ENCODE data around the gene LRRC53.

The LRRC53 gene

DNA sequence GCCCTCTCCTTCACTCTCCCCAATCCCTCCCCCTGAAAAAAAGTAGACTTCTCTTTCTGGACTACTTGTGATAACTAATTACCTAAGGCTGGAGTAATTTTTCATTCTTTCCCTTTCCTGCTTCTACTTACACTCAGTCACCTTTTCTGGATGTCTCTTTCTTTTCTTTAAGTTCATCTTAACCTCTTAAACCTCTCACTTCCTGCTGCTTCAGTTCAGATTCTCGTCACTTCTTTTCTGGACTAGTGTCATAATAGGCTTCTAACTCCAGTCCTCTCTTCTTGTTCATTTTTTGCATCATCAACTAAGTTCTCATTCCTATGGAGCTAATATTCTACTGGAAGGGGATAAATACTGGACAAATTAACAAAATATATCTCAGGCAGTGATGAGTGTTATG, 75.4 kb downstream of the LRRC53 start:
- DNase-seq (ENCODE audit: low read depth), result no peak
- no peak overlapping the region for H3K4me3 ChIP-seq (ENCODE audit: low read depth, low read length)
- no peak for TF ChIP-seq CTCF (IDR thresholded peaks at IDR 0.05; ENCODE audit: control insufficient read depth, extremely low read depth, insufficient read depth)

- H3K4me3 ChIP-seq (ENCODE audit: low read depth, low read length), result no peak overlapping the region
- no peak for TF ChIP-seq CTCF (IDR thresholded peaks at IDR 0.05; ENCODE audit: control insufficient read depth, extremely low read depth, insufficient read depth)
- DNase-seq (ENCODE audit: low read depth), result no peak
Observed at GRCh38 chr1:74436078-74436477, 76.3 kb downstream of the LRRC53 start.

DNA sequence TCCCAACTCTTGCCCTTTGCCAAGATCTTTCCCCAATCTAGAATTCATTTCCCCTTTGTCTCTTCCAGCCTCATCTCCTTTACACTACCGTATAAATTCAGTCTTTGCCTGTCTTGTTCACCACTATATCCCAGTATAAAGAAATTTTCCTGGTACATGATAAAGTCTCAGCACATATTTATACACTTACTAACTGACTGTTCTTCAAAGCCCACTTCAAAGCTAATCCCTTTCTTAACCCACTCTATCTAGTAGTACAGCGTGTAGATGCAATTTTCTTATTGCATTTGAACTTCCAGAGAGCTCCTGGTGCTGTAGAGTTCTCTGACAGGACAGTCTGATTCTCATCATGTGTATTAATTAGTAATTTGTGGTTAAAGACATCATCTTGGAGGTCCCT, 78.1 kb downstream of the LRRC53 start:
- no peak for DNase-seq (ENCODE audit: low read depth)
- TF ChIP-seq CTCF (IDR thresholded peaks at IDR 0.05; ENCODE audit: control insufficient read depth, extremely low read depth, insufficient read depth), result no peak
- no peak overlapping the region for H3K4me3 ChIP-seq (ENCODE audit: low read depth, low read length)

- H3K4me3 ChIP-seq (ENCODE audit: low read depth, low read length), result no peak overlapping the region
- peak; percentile 66 for DNase-seq (ENCODE audit: low read depth)
- TF ChIP-seq CTCF (IDR thresholded peaks at IDR 0.05; ENCODE audit: control insufficient read depth, extremely low read depth, insufficient read depth), result no peak
Observed at GRCh38 chr1:74432325-74432724, 80.1 kb downstream of the LRRC53 start.

DNA sequence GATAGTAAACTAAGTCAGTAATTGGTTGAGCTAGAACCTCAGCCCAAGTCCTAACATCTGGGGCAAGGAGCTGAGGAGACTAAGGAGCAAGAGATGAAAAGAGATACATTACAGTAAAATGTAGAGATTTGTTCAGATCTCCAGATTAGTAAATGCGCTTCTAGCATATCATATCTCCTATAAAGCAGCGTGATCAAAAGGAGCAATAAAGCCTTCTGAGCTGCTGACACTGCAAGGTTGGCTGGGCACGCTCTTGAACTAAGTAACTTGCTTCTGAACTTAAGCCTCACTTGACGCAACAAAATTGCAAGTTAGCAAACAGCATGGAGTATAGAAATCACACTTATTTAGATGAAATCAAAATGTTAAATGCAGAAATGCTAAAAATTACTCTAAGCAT, 80.9 kb downstream of the LRRC53 start:
- TF ChIP-seq CTCF (IDR thresholded peaks at IDR 0.05; ENCODE audit: control insufficient read depth, extremely low read depth, insufficient read depth), result no peak
- peak; percentile 13 for DNase-seq (ENCODE audit: low read depth)
- H3K4me3 ChIP-seq (ENCODE audit: low read depth, low read length), result no peak overlapping the region

- H3K4me3 ChIP-seq (ENCODE audit: low read depth, low read length), result no peak overlapping the region
- TF ChIP-seq CTCF (IDR thresholded peaks at IDR 0.05; ENCODE audit: control insufficient read depth, extremely low read depth, insufficient read depth), result no peak
- no peak for DNase-seq (ENCODE audit: low read depth)
Observed at GRCh38 chr1:74430342-74430934, 82.0 kb downstream of the LRRC53 start.

GRCh38 chr1:74429580-74429979, 82.8 kb downstream of the LRRC53 start:
- no peak for DNase-seq (ENCODE audit: low read depth)
- TF ChIP-seq CTCF (IDR thresholded peaks at IDR 0.05; ENCODE audit: control insufficient read depth, extremely low read depth, insufficient read depth), result no peak
- H3K4me3 ChIP-seq (ENCODE audit: low read depth, low read length), result no peak overlapping the region

Data from LNCaP clone FGC (cell line).